ENCODE measurements around the gene RPS6KB1.
"Not testable (repeated sequence)": the region's sequence is repeated elsewhere in the genome, so short reads cannot be mapped to it uniquely, and the experiment has no call there.

RPS6KB1 gene

GRCh38 chr17:59872351-59872750 lies 20.6 kb upstream of the RPS6KB1 start:
- no peak for DNase-seq

GRCh38 chr17:59873414-59873813 lies 19.5 kb upstream of the RPS6KB1 start:
- DNase-seq: not testable (repeated sequence)

GRCh38 chr17:59874376-59874775 lies 18.5 kb upstream of the RPS6KB1 start:
- no peak for DNase-seq

- no peak for DNase-seq
These were observed 16.8 kb upstream of the RPS6KB1 start for GRCh38 chr17:59876107-59876506.

- DNase-seq: no peak
These were observed 15.0 kb upstream of the RPS6KB1 start for GRCh38 chr17:59877965-59878364.

- DNase-seq: no peak
These were observed 14.3 kb upstream of the RPS6KB1 start for GRCh38 chr17:59878624-59879023.

- DNase-seq: no peak
These were observed 8.1 kb upstream of the RPS6KB1 start for GRCh38 chr17:59884861-59885260.

- no peak for DNase-seq
These were observed 4.7 kb upstream of the RPS6KB1 start for GRCh38 chr17:59888145-59888750.

GRCh38 chr17:59890720-59891119 lies 2.2 kb upstream of the RPS6KB1 start:
- DNase-seq: no peak

- DNase-seq: no peak
These were observed 534 bp upstream of the RPS6KB1 start for GRCh38 chr17:59892251-59892923.

- DNase-seq: peak; percentile 70
These were observed 767 bp downstream of the RPS6KB1 start for GRCh38 chr17:59893676-59894100.

- DNase-seq: no peak
These were observed 4.2 kb downstream of the RPS6KB1 start for GRCh38 chr17:59897090-59897489.

- peak; percentile 3 for DNase-seq
These were observed 6.2 kb downstream of the RPS6KB1 start for GRCh38 chr17:59899099-59899498.

GRCh38 chr17:59901604-59902003 lies 8.7 kb downstream of the RPS6KB1 start:
- no peak for DNase-seq

- no peak for DNase-seq
These were observed 10.5 kb downstream of the RPS6KB1 start for GRCh38 chr17:59903455-59903854.

- no peak for DNase-seq
These were observed 14.5 kb downstream of the RPS6KB1 start for GRCh38 chr17:59907467-59907866.

- peak; percentile 67 for DNase-seq
These were observed 21.4 kb downstream of the RPS6KB1 start for GRCh38 chr17:59914274-59914854.

- no peak for DNase-seq
These were observed 23.5 kb downstream of the RPS6KB1 start for GRCh38 chr17:59916446-59916845.

- not testable (repeated sequence) for DNase-seq
These were observed 27.7 kb downstream of the RPS6KB1 start for GRCh38 chr17:59920637-59921036.

- DNase-seq: not testable (repeated sequence)
These were observed 37.2 kb downstream of the RPS6KB1 start for GRCh38 chr17:59930121-59930520.

GRCh38 chr17:59930768-59931167 lies 37.8 kb downstream of the RPS6KB1 start:
- DNase-seq: not testable (repeated sequence)

- not testable (repeated sequence) for DNase-seq
These were observed 40.4 kb downstream of the RPS6KB1 start for GRCh38 chr17:59933317-59933716.

GRCh38 chr17:59940697-59941096 lies 47.8 kb downstream of the RPS6KB1 start:
- DNase-seq: not testable (repeated sequence)

GRCh38 chr17:59941131-59941530 lies 48.2 kb downstream of the RPS6KB1 start:
- DNase-seq: no peak

All from eye (tissue), 1 donor.